Measurements from ENCODE around the gene MARK1. TPM values are rescaled to one million over a fixed set of nuclear protein-coding genes. Genes with fewer than 3 reads are reported as not detected.

The MARK1 gene
- total and polyA plus RNA-seq, 2 experiments from 2014 or later, result 11.1 to 13.6 TPM

- Histone ChIP-seq H3K36me3 (ENCODE audit: insufficient read depth) (no peaks in the 10 kb centered on the region), H3K9me2 (ENCODE audit: insufficient read depth) (no peaks in the 10 kb centered on the region), H4K20me1 (replicated peaks; ENCODE audit: insufficient read depth) (peaks cover 8% of the 10 kb centered on the region; the same call in 1 of the 2 replicates), H3K4me1 (ENCODE audit: insufficient read depth) (peaks cover 18% of the 10 kb centered on the region; the same call in 1 of the 2 replicates), H3F3A (replicated peaks; ENCODE audit: low read depth) (no peaks in the 10 kb centered on the region), H3K27me3 (ENCODE audit: insufficient read depth) (no peaks in the 10 kb centered on the region), H3K27ac (ENCODE audit: low read depth) (no peak overlapping the region), H2AFZ (no peak overlapping the region), H3K4me3 (no peak overlapping the region), H3K79me2 (replicated peaks; ENCODE audit: insufficient read depth) (peaks cover 97% of the 10 kb centered on the region), H3K4me2 (no peak overlapping the region)
- ATAC-seq (no peak), DNase-seq (ENCODE audit: low spot score) (no peak)
- Mint-ChIP-seq H3K4me3 (no peak overlapping the region), H3K36me3 (ENCODE audit: low read depth) (no peaks in the 10 kb centered on the region), H3K9me3 (no peaks in the 10 kb centered on the region), H3K27ac (peak overlapping the region; percentile 71; the same call in 1 of the 2 replicates), H3K27me3 (ENCODE audit: insufficient read depth, low read depth, poor library complexity) (no peaks in the 10 kb centered on the region), H3K4me1 (peaks cover 26% of the 10 kb centered on the region)
- TF ChIP-seq ZNF462 (CRISPR knock-in tag; IDR thresholded peaks at IDR 0.05) (no peak), CREB1 (CRISPR knock-in tag; IDR thresholded peaks at IDR 0.05; ENCODE audit: low read depth) (no peak), ZNF114 (CRISPR knock-in tag; IDR thresholded peaks at IDR 0.05) (no peak), CTCF (conservative IDR thresholded peaks at IDR 0.05; ENCODE audit: low read depth in 2 of 2) (no peak), ZNF331 (CRISPR knock-in tag; IDR thresholded peaks at IDR 0.05; ENCODE audit: low read depth) (no peak), STAT1 (IDR thresholded peaks at IDR 0.05; ENCODE audit: unreplicated experiment) (no peak), JUNB (IDR thresholded peaks at IDR 0.05; ENCODE audit: unreplicated experiment) (no peak), POLR2AphosphoS5 (IDR thresholded peaks at IDR 0.05; ENCODE audit: low read depth) (no peak), EZH2 (IDR thresholded peaks at IDR 0.05; ENCODE audit: low read depth, unreplicated experiment) (no peak), REST (IDR thresholded peaks at IDR 0.05; ENCODE audit: unreplicated experiment) (no peak), NANOG (IDR thresholded peaks at IDR 0.05; ENCODE audit: borderline replicate concordance) (no peak), ETS1 (IDR thresholded peaks at IDR 0.05) (no peak), EZH2phosphoT487 (IDR thresholded peaks at IDR 0.05; ENCODE audit: unreplicated experiment) (no peak)
Measured at GRCh38 chr1:220563564-220563963, 35.6 kb downstream of the MARK1 start.
